ENCODE data around the gene TSHZ1.

Gene TSHZ1

GRCh38 chr18:75289761-75290160, 79.2 kb downstream of the TSHZ1 start:
- Histone ChIP-seq H3K9me3 (ENCODE audit: low read length) (no peaks in the 10 kb centered on the region), H3K9me2 (ENCODE audit: low read depth, low read length) (no peaks in the 10 kb centered on the region), H3K4me3 (ENCODE audit: low read depth, low read length, poor library complexity, severe bottlenecking) (no peak overlapping the region), H3K36me3 (ENCODE audit: insufficient read depth, low read length) (no peaks in the 10 kb centered on the region), H2AFZ (ENCODE audit: low read length) (no peak overlapping the region), H4K20me1 (ENCODE audit: insufficient read depth, low read length) (no peaks in the 10 kb centered on the region), H3K4me1 (ENCODE audit: insufficient read depth, low read length, severe bottlenecking) (no peaks in the 10 kb centered on the region), H3K79me2 (ENCODE audit: insufficient read depth, low read length) (no peaks in the 10 kb centered on the region), H3K9ac (ENCODE audit: low read length) (no peak overlapping the region), H3K4me2 (ENCODE audit: low read length) (no peak overlapping the region), H3K27me3 (ENCODE audit: insufficient read depth, low read length) (no peaks in the 10 kb centered on the region), H3K27ac (ENCODE audit: low read depth, low read length, poor library complexity, severe bottlenecking) (no peak overlapping the region), H3F3A (ENCODE audit: insufficient read depth, low read length) (no peaks in the 10 kb centered on the region)
- TF ChIP-seq CTCF (IDR thresholded peaks at IDR 0.05; ENCODE audit: low read length): no peak
- no peak for TF ChIP-seq EZH2 (IDR thresholded peaks at IDR 0.05; ENCODE audit: borderline replicate concordance, low read length)

- no peaks in the 10 kb centered on the region for H3K9me3 ChIP-seq (ENCODE audit: low read length)
- H3F3A ChIP-seq (ENCODE audit: insufficient read depth, low read length): no peaks in the 10 kb centered on the region
- no peaks in the 10 kb centered on the region for H4K20me1 ChIP-seq (ENCODE audit: insufficient read depth, low read length)
- TF ChIP-seq CTCF (IDR thresholded peaks at IDR 0.05; ENCODE audit: low read length): no peak
- H3K27me3 ChIP-seq (ENCODE audit: insufficient read depth, low read length): no peaks in the 10 kb centered on the region
- H3K4me2 ChIP-seq (ENCODE audit: low read length): no peak overlapping the region
- no peaks in the 10 kb centered on the region for H3K4me1 ChIP-seq (ENCODE audit: insufficient read depth, low read length, severe bottlenecking)
- H2AFZ ChIP-seq (ENCODE audit: low read length): no peak overlapping the region
- H3K9ac ChIP-seq (ENCODE audit: low read length): no peak overlapping the region
- H3K4me3 ChIP-seq (ENCODE audit: low read depth, low read length, poor library complexity, severe bottlenecking): no peak overlapping the region
- H3K79me2 ChIP-seq (ENCODE audit: insufficient read depth, low read length): no peaks in the 10 kb centered on the region
- no peak overlapping the region for H3K27ac ChIP-seq (ENCODE audit: low read depth, low read length, poor library complexity, severe bottlenecking)
- H3K9me2 ChIP-seq (ENCODE audit: low read depth, low read length): no peaks in the 10 kb centered on the region
- H3K36me3 ChIP-seq (ENCODE audit: insufficient read depth, low read length): no peaks in the 10 kb centered on the region
Observed at GRCh38 chr18:75290737-75291358, 80.3 kb downstream of the TSHZ1 start.

- no peaks in the 10 kb centered on the region for H3K9me3 ChIP-seq (ENCODE audit: low read length)
- no peaks in the 10 kb centered on the region for H3K4me1 ChIP-seq (ENCODE audit: insufficient read depth, low read length, severe bottlenecking)
- no peak overlapping the region for H2AFZ ChIP-seq (ENCODE audit: low read length)
- no peaks in the 10 kb centered on the region for H3K9me2 ChIP-seq (ENCODE audit: low read depth, low read length)
- no peaks in the 10 kb centered on the region for H4K20me1 ChIP-seq (ENCODE audit: insufficient read depth, low read length)
- no peak overlapping the region for H3K4me3 ChIP-seq (ENCODE audit: low read depth, low read length, poor library complexity, severe bottlenecking)
- H3K36me3 ChIP-seq (ENCODE audit: insufficient read depth, low read length): no peaks in the 10 kb centered on the region
- TF ChIP-seq EZH2 (IDR thresholded peaks at IDR 0.05; ENCODE audit: borderline replicate concordance, low read length) (no peak), CTCF (IDR thresholded peaks at IDR 0.05; ENCODE audit: low read length) (no peak)
- H3K4me2 ChIP-seq (ENCODE audit: low read length): no peak overlapping the region
- no peak overlapping the region for H3K27ac ChIP-seq (ENCODE audit: low read depth, low read length, poor library complexity, severe bottlenecking)
- H3F3A ChIP-seq (ENCODE audit: insufficient read depth, low read length): no peaks in the 10 kb centered on the region
- no peaks in the 10 kb centered on the region for H3K27me3 ChIP-seq (ENCODE audit: insufficient read depth, low read length)
- no peak overlapping the region for H3K9ac ChIP-seq (ENCODE audit: low read length)
- H3K79me2 ChIP-seq (ENCODE audit: insufficient read depth, low read length): no peaks in the 10 kb centered on the region
Observed at GRCh38 chr18:75291460-75291859, 80.9 kb downstream of the TSHZ1 start.
